Urinary bladder (tissue), 4 donors: ENCODE data around the gene KCNIP4. TPM values are rescaled to one million over a fixed set of nuclear protein-coding genes. Genes with fewer than 3 reads are reported as not detected.

ENCODE experiments used
- DNase-seq: peaks from one replicate; pipeline ENCODE4 v3.0.0-alpha.2; 2015; ENCODE audit errors: extremely low spot score
- H3K27ac ChIP-seq: one replicate; pipeline ENCODE4 v1.5.1; 2013; ENCODE audit warnings: low read depth, mild to moderate bottlenecking, moderate library complexity
- H3K36me3 ChIP-seq: one replicate; pipeline ENCODE4 v1.6.1; 2013; ENCODE audit warnings: mild to moderate bottlenecking, moderate library complexity; ENCODE audit not compliant: insufficient read depth
- H3K4me1 ChIP-seq: one replicate; pipeline ENCODE4 v1.6.1; 2013; ENCODE audit warnings: mild to moderate bottlenecking, moderate library complexity; ENCODE audit not compliant: insufficient read depth
- H3K4me3 ChIP-seq: one replicate; pipeline ENCODE4 v1.5.1; 2013; ENCODE audit warnings: low read depth, low read length
- WGBS: extraction: QIAGEN DNeasy Blood & Tissue Kit; methylation state at CpG from one replicate; pipeline ENCODE4 v1.1.7; 2013; 5-methylcytosine and 5-hydroxymethylcytosine counted together
- polyA plus RNA-seq: library from polyadenylated mRNA; stranded (reverse); fragments of 200-250 nt; gene quantifications from one replicate; pipeline ENCODE4 v1.2.3, GENCODE V29; 2013
- total RNA-seq: library from RNA; depleted of rRNA; stranded (reverse); fragments of >200 nt; gene quantifications from one replicate; pipeline ENCODE4 v1.2.3, GENCODE V29; 2014
- donor health status: healthy with polysubstance abuse.
- donor health status: healthy.

KCNIP4 gene
- total and polyA plus RNA-seq, 2 donors: 4.9 to 23.5 TPM

GRCh38 chr4:20883677-20884076 lies 1064.9 kb downstream of the KCNIP4 start:
- Histone ChIP-seq H3K27ac (no peak overlapping the region), H3K4me1 (no peaks in the 10 kb centered on the region), H3K36me3 (no peaks in the 10 kb centered on the region), H3K4me3 (no peak overlapping the region)
- no peak for DNase-seq
- 62% methylated on average over 3 of the region's 3 CpGs for WGBS

GRCh38 chr4:20883231-20883630 lies 1065.3 kb downstream of the KCNIP4 start:
- Histone ChIP-seq H3K4me3 (no peak overlapping the region), H3K4me1 (no peaks in the 10 kb centered on the region), H3K27ac (no peak overlapping the region), H3K36me3 (no peaks in the 10 kb centered on the region)
- DNase-seq: no peak
- WGBS: 74% methylated on average over 5 of the region's 5 CpGs

GRCh38 chr4:20882500-20882899 lies 1066.1 kb downstream of the KCNIP4 start:
- H3K4me1 ChIP-seq: no peaks in the 10 kb centered on the region
- DNase-seq: no peak
- no peak overlapping the region for H3K4me3 ChIP-seq
- no peaks in the 10 kb centered on the region for H3K36me3 ChIP-seq
- H3K27ac ChIP-seq: no peak overlapping the region
- 56% methylated on average over 11 of the region's 11 CpGs for WGBS

GRCh38 chr4:20881658-20882057 lies 1066.9 kb downstream of the KCNIP4 start:
- H3K4me1 ChIP-seq: no peaks in the 10 kb centered on the region
- DNase-seq: no peak
- H3K36me3 ChIP-seq: no peaks in the 10 kb centered on the region
- WGBS: 79% methylated on average over 2 of the region's 2 CpGs
- H3K27ac ChIP-seq: no peak overlapping the region
- H3K4me3 ChIP-seq: no peak overlapping the region

- DNase-seq: no peak
- H3K36me3 ChIP-seq: no peaks in the 10 kb centered on the region
- 79% methylated on average over 5 of the region's 5 CpGs for WGBS
- H3K4me1 ChIP-seq: no peaks in the 10 kb centered on the region
- no peak overlapping the region for H3K4me3 ChIP-seq
- no peak overlapping the region for H3K27ac ChIP-seq
Measured at GRCh38 chr4:20878806-20879205, 1069.8 kb downstream of the KCNIP4 start.

GRCh38 chr4:20870436-20870835 lies 1078.1 kb downstream of the KCNIP4 start:
- H3K36me3 ChIP-seq: no peaks in the 10 kb centered on the region
- H3K4me3 ChIP-seq: no peak overlapping the region
- no peaks in the 10 kb centered on the region for H3K4me1 ChIP-seq
- no peak overlapping the region for H3K27ac ChIP-seq
- 79% methylated on average over 1 of the region's 1 CpG for WGBS
- no peak for DNase-seq

GRCh38 chr4:20868108-20868507 lies 1080.5 kb downstream of the KCNIP4 start:
- Histone ChIP-seq H3K4me1 (no peaks in the 10 kb centered on the region), H3K36me3 (no peaks in the 10 kb centered on the region), H3K27ac (no peak overlapping the region), H3K4me3 (no peak overlapping the region)
- 32% methylated on average over 1 of the region's 1 CpG for WGBS
- DNase-seq: no peak

- Histone ChIP-seq H3K4me1 (no peaks in the 10 kb centered on the region), H3K36me3 (no peaks in the 10 kb centered on the region), H3K4me3 (no peak overlapping the region), H3K27ac (no peak overlapping the region)
- DNase-seq: no peak
- 64% methylated on average over 3 of the region's 3 CpGs for whole genome bisulfite sequencing
Measured at GRCh38 chr4:20860878-20861277, 1087.7 kb downstream of the KCNIP4 start.

GRCh38 chr4:20859097-20859781 lies 1089.3 kb downstream of the KCNIP4 start:
- Histone ChIP-seq H3K27ac (no peak overlapping the region), H3K4me1 (no peaks in the 10 kb centered on the region), H3K4me3 (no peak overlapping the region), H3K36me3 (no peaks in the 10 kb centered on the region)
- no peak for DNase-seq
- 82% methylated on average over 8 of the region's 8 CpGs for WGBS

GRCh38 chr4:20857081-20857480 lies 1091.5 kb downstream of the KCNIP4 start:
- H3K4me1 ChIP-seq: no peaks in the 10 kb centered on the region
- 92% methylated on average over 5 of the region's 5 CpGs for WGBS
- H3K36me3 ChIP-seq: no peaks in the 10 kb centered on the region
- DNase-seq: no peak
- no peak overlapping the region for H3K27ac ChIP-seq
- no peak overlapping the region for H3K4me3 ChIP-seq

- Histone ChIP-seq H3K36me3 (no peaks in the 10 kb centered on the region), H3K4me3 (no peak overlapping the region), H3K4me1 (no peaks in the 10 kb centered on the region), H3K27ac (no peak overlapping the region)
- no peak for DNase-seq
- 86% methylated on average over 2 of the region's 2 CpGs for WGBS
Measured at GRCh38 chr4:20847124-20847747, 1101.3 kb downstream of the KCNIP4 start.

GRCh38 chr4:20844311-20844710 lies 1104.3 kb downstream of the KCNIP4 start:
- WGBS: 63% methylated on average over 4 of the region's 4 CpGs
- no peak overlapping the region for H3K27ac ChIP-seq
- DNase-seq: no peak
- H3K36me3 ChIP-seq: no peaks in the 10 kb centered on the region
- H3K4me3 ChIP-seq: no peak overlapping the region
- no peaks in the 10 kb centered on the region for H3K4me1 ChIP-seq

GRCh38 chr4:20840648-20841190 lies 1107.9 kb downstream of the KCNIP4 start:
- no peaks in the 10 kb centered on the region for H3K4me1 ChIP-seq
- no peaks in the 10 kb centered on the region for H3K36me3 ChIP-seq
- 95% methylated on average over 5 of the region's 5 CpGs for whole genome bisulfite sequencing
- DNase-seq: no peak
- no peak overlapping the region for H3K4me3 ChIP-seq
- no peak overlapping the region for H3K27ac ChIP-seq

GRCh38 chr4:20839957-20840356 lies 1108.6 kb downstream of the KCNIP4 start:
- no peaks in the 10 kb centered on the region for H3K36me3 ChIP-seq
- H3K4me3 ChIP-seq: no peak overlapping the region
- no peaks in the 10 kb centered on the region for H3K4me1 ChIP-seq
- no peak for DNase-seq
- 5% methylated on average over 1 of the region's 1 CpG for WGBS
- no peak overlapping the region for H3K27ac ChIP-seq
